GM21529 (cell line): ENCODE results near the gene POU6F2.

Experiments used
- ATAC-seq: cut with Tn5 transposase; IDR thresholded peaks from one replicate; pipeline ENCODE4 v1.9.1; 2021; ENCODE audit not compliant: unreplicated experiment

Gene POU6F2

DNA sequence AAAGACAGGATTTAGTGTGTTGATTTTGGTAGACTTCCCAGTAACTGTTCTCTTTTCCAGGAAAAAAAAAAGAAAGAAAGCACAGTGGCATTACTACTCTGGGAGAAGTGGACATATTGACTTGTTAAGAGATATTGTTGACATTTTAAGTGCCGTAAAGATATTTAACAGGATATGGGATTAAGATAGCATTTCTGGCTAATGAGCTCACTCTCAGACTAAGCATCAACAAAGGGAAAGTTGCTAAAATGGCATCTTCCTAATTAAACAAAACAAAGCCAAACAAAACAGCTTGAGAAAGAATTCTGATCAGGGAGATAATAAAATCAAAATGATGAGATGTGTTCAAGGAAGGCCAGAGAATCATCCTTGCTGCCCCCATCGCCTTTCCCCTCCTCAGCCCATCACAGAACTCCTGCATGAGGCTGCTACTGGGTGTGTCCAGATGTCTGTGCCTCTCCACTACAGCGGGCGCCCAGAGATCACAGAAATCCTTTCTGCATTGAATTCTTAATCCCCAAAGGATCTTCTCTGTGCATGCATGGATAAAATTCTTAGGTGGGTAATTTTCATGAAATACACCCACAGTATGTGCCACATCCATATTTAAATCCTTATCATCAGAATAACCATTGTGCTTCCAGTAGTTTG lies 270.5 kb downstream of the POU6F2 start:
- no peak for ATAC-seq

GRCh38 chr7:39248692-39249090 lies 271.0 kb downstream of the POU6F2 start:
- ATAC-seq, result no peak

DNA sequence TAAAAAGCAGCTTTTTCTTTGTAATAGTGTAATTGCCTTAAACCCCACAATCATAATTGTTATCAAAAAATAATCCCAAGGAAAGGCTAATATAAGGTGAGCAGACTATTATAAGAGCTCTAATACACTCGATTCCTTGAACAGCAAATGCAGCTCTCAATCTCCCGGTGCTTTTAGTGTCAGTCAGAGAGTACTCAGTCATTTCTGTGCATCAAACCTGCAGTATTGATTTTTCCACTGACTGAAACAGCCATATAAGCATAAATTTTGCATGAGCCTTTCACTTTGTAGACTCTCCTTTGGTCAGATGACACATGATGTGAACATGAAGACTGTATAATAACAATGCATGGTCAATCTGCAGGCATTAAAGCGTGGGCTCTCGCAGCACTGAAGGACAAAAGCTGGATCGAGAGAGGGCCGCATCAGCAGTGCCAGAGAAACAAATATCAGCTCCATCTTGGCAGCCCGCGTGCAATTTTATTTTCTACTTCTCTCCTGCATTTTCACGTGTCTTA lies 272.0 kb downstream of the POU6F2 start:
- no peak for ATAC-seq

GRCh38 chr7:39252916-39253315 lies 275.2 kb downstream of the POU6F2 start:
- ATAC-seq, result no peak

GRCh38 chr7:39259391-39260003 lies 281.8 kb downstream of the POU6F2 start:
- no peak for ATAC-seq

- no peak for ATAC-seq
Measured at GRCh38 chr7:39260279-39260844, 282.7 kb downstream of the POU6F2 start.

GRCh38 chr7:39261771-39262170 lies 284.1 kb downstream of the POU6F2 start:
- no peak for ATAC-seq

DNA sequence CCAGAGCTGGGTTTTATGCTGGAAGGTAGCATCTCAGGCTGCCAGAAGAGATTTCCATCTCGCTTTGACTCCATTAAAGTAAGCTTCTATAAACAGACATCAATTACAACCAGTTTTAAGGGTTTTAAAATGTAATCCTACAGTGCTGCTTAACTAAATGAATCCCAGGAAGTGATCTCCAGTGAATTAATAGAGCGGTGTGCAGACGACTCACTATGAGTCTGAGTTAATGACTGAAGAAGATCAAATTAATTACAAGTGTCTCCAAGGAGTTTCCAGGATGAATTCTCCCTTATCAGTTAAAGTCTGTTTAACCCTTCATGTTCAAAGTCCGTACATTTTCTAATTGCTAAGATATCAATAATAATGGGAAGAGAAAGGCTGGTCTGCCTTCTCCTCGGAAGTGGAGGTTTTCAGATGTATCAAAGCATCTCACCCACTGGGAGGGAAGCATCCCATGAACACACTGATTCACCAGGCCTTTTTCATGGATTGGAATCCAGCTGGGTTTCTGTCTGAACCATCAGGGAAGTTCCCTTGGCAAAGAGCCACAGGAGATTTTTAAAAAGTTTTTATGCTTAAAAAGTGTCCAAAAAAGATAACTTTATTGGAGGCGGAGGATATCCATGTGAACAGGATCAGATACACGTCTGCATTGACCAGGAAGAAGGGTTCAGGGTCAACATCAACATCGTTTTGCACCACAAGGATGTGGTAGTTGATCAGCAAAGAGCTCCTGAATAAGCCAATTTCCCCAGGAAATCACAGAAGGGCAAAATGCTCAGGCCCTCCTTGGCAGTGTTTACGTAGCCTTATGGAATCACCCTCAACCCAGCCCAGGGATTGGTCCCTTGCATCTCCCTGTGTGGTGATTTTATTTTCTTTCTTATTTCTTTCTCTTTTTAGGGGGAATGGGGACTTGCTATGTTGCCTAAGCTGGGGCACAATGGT lies 288.2 kb downstream of the POU6F2 start:
- no peak for ATAC-seq

- no peak for ATAC-seq
Measured at GRCh38 chr7:39269034-39269433, 291.3 kb downstream of the POU6F2 start.

DNA sequence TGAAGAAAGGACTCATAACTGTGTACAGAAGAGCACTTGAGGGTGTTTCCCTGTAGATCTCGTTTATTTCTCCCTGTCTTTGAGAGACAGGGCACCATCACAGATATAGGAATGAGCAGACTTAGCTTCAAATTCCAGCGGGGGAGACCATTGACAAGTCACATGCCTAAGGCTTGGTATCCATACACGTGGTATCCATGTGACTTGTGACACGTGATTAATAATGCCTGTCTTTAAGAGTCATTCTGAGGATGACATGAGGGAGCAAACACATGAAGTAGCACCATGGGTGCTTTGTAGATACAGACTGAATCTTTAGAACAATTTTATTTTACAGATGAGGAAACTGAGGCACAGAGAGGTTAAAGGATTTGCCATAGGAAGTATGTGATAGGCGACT lies 292.3 kb downstream of the POU6F2 start:
- no peak for ATAC-seq

DNA sequence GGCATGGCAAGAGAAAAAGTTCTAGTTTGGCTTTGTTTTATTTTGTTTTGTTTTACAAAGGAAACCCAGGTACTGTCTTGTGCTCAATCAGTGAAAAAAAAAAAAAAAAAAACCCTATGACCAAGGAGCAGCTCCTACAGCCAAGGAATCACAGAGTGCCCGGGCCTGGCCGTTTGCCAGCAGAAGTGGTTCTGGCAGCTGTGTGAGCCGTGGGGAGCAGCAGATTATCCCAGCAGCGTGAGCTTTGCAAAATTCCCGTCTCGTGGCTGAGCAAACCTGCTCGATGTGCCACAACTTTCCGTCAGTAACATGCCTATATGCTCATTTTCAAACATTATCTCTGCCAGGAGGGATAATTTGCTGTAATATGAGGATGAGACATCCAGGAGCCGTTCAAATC lies 293.7 kb downstream of the POU6F2 start:
- ATAC-seq, result no peak

DNA sequence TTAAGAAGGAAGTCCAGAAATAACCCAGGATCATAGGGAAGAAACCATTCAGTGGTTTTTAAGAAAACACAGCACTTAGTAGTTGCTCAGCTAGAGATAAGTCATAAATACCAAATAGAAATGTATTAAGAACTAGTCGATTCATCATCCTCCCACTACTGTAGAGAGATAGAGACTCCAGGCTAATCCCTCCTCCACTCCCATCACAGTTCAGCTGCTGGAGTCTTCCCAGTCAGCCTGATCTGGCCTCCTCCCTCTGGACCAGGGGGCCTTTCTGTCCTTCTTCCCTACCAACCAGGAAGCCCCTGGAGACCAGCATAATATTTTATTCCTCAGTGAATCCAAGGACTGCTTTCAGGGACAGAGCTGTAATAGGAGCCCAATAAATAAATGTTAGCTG lies 294.4 kb downstream of the POU6F2 start:
- no peak for ATAC-seq

DNA sequence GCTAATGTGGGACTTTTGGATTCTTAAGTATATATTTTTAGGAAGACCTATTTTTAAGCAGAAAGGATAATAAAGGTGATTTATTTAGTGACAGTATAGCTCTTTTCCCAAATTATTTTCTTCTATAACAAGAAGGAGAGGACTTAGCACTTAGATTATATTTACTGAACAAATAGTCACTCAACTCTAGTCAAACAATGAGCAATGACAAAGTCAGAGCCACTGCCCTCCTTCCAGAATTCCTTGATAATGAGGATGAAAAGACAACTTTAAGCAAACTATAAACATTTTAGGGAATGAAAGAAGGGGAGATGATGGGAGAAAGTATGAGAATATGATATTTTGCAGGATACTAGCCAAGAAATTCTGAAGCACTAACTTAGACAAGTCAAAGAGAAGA lies 295.0 kb downstream of the POU6F2 start:
- ATAC-seq, result no peak

DNA sequence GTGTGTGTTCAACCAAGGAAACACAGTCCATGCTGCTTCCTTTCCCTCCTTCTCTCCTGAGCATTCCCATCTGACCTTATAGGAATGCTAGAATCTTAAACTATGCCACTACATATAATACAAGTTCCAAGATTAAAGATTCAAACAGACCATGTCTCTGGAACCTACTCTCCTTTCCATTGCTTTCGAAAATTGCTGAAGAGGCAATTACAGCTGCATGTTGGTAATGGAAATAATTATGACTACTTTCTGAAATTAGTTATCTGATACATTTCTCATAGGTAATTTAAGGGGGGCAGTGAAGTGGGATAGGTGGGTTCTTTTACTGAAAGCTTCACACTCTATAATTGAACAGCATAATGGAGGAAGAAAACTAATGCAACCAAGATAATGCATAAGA lies 302.6 kb downstream of the POU6F2 start:
- ATAC-seq, result no peak

DNA sequence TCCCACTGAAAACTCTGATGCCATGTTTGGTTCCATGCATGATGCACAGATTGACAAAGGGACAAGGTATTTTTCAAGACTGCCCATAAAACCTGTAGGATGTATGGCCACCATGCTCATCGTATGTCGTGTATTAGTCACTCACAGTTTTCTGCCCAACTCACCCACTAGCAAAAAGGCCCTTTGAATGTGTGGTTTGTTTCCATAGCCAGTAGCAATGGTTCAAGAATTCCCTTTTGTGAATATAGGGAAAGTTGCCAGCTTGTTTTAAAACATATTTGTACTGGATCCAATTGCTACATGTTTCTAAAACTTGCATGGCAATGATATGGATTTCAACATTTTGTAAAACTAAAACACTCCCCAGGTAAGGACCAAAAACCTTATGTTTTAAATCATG lies 307.5 kb downstream of the POU6F2 start:
- no peak for ATAC-seq

- no peak for ATAC-seq
Measured at GRCh38 chr7:39288303-39288702, 310.6 kb downstream of the POU6F2 start.

DNA sequence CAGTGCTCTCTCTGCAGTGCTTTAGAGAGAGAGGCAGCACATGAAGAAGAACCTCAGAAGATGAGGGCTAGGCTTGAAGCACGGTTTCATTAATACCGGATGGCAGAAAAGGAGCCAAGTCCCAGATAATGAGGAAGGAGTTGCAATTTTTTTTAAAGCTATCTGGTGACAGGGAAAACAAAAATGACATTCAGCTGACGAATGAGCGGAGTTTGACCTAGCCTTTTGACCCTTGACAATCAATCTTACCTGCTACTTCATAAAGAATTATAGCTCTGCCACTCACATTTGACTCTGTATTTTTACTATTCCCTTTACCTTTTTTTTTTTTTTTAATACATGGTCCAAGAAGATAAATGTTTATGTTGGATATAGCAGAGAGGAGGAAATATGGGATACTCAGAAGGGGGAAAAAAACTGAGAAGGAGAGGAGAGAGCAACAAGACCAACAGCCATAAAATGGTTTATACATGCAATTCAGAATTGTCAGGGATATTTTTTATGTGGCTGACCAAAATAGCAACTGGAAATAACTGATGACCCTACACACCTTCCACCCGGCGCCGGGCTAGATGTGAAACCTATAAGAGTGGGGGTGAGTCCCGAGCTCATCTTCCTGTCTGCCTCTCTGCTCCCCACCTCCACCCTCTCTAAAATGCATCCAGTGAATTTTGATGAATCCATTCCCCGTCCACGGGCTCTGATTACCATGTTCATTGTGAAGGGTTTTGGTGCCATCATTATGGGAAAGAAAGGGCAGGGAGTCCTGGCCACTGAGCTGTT lies 314.1 kb downstream of the POU6F2 start:
- ATAC-seq, result no peak

DNA sequence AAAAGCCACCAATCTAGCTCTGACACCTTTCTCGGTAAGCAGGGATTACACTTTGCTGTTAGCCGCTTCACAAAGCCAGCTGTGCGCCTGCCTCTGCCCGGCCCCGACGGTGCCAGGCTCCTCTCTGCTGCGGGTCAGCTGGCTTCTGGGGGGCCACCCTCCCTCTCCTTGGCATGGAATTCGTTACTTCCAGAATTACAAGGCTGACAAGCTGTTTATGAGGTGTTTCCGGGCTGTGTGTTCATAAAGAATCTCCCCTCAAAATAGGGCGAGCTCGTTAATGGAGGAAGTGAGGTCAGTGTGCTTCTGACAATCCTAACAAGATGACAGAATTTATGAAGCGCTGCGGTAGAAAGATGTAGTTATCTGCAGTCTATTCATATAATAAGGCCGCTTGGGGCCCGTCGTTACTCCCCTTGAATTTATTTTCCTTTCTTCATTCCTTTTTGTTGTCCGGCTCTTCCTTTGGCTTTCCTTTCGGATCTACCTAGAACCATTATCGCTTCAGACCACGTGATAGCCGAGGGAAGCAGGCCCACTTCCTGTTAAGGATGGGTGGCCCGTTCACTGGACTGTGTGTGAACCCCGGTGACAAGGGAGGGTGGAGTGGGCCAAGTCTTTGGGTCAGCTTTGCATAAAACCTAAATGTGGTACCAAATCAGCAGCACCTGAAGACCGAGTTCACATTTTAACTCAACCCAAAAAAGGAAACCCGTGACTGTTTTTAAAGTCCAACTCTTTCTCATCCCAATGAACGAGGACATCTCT lies 315.5 kb downstream of the POU6F2 start:
- ATAC-seq, result no peak

DNA sequence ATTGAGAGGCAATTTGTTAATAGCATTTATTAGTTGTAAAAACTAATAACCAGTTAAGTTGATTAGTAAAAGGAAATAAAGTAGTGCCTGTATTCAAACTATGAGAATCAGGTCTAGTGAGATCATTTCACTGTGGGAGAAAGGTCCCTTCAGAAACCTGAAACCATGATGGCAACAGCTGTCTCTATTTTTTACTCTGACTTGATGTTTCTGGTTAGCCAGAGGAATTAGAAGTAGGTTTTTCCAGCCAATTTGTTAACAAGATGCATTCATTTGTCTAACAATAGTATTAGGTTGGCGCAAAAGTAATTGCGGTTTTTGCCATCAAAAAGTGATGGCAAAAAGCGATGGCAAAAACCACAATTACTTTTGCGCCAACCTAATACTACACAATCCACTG lies 316.3 kb downstream of the POU6F2 start:
- no peak for ATAC-seq

DNA sequence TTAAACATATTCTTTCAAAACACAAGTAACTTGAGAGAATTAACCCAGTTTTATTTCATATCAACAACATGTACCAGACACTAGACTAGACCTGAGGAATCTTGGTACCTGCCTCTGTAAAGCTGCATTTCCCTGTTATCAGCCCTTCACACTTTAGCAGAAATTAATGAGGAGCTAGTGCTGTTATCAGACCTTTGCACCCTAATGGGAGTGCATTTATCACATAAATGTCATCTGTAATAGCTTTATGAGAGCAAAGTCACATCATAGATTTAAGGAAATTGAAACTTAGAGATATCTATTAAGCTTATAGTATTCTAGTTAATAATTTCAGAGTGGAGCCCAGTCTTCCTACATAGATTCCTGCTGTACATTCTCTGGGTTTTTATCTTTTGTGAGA lies 318.1 kb downstream of the POU6F2 start:
- ATAC-seq, result no peak
